ACC112 (cell line): ENCODE measurements around the gene AKAP8.

ENCODE experiments used
- H2AFZ ChIP-seq: fragments of 200-600 bp; sonication (generic); one replicate; pipeline ENCODE4 v1.6.0; 2017; ENCODE audit warnings: antibody characterized with exemption, low read length; ENCODE audit not compliant: unreplicated experiment
- H3K27ac ChIP-seq: fragments of 200-600 bp; sonication (generic); 2 replicates; pipeline ENCODE4 v1.5.1; 2014; ENCODE audit warnings: low read depth, mild to moderate bottlenecking, antibody characterized with exemption, low read length, moderate library complexity
- H3K27me3 ChIP-seq: fragments of 200-600 bp; sonication (generic); 2 replicates; pipeline ENCODE4 v1.6.1; 2014; ENCODE audit warnings: mild to moderate bottlenecking, antibody characterized with exemption, low read length, moderate library complexity, mixed read lengths; ENCODE audit not compliant: insufficient read depth
- H3K36me3 ChIP-seq: fragments of 200-600 bp; sonication (generic); 2 replicates; pipeline ENCODE4 v1.6.1; 2016; ENCODE audit warnings: mild to moderate bottlenecking, antibody characterized with exemption, low read length, moderate library complexity, mixed read lengths; ENCODE audit not compliant: insufficient read depth
- H3K4me1 ChIP-seq: fragments of 200-600 bp; sonication (generic); one replicate; pipeline ENCODE4 v1.6.1; 2016; ENCODE audit warnings: low read length, mixed read lengths; ENCODE audit not compliant: insufficient read depth, unreplicated experiment, control insufficient read depth
- H3K4me3 ChIP-seq: fragments of 200-600 bp; sonication (generic); 2 replicates; pipeline ENCODE4 v1.5.1; 2014; ENCODE audit warnings: mild to moderate bottlenecking, low read depth, low read length
- H3K79me2 ChIP-seq: fragments of 200-600 bp; sonication (generic); one replicate; pipeline ENCODE4 v1.6.0; 2016; ENCODE audit warnings: low read length; ENCODE audit not compliant: control insufficient read depth, unreplicated experiment, insufficient read depth

Gene AKAP8

DNA sequence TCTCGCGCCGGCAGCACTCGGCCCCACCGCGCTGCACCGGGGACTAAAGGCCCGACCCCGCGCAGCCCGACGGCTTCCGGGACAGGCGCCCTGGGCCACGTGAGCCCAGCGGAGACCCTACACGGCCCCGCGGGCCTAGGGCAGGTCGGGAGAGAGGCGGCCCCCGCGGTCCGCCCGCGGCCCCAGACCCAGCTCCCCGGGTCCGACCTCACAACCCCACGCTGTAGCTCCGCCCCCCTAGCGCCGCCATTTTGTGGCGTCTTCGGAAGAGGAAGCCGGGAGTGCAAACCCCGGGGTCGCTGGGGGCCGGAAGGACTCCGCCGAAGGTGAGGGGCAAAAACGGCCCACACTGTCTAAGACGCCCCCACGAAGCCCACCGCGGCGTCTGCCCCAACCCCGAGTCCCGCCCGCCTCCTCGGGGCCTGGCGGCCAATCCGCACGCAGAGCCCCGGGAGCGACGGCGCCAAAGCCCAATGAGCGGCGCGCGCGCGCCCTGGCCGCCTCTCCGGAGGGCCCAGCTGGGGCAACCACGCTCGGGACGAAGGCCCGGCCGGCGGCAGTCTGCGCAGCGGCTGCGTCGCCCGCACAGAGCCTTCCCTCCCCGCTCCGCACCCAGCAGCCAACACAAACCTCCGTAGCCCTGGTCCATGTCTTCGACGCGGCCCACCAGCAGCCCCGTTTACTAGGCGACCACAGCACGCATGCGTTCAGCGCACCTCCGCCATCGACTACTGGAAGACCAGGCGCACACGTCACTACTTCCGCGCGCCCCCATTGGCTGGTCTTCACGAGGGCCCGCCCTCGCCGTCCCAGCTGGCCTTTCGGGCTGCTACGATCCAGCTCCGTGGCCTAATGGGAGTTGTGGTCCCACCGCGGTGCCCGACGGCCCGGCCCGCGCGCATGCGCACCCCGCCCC, at the start of gene AKAP8:
AKAP8 (minus strand) TSS at position 705 of the 916 bp plus-strand sequence; CDS start at position 649, 56 bp downstream.
- H3K36me3 ChIP-seq = no peaks in the 10 kb centered on the region
- H2AFZ ChIP-seq = peak within 1 kb of the TSS; percentile 75
- H3K79me2 ChIP-seq = peaks cover 48% of the 10 kb centered on the region

DNA sequence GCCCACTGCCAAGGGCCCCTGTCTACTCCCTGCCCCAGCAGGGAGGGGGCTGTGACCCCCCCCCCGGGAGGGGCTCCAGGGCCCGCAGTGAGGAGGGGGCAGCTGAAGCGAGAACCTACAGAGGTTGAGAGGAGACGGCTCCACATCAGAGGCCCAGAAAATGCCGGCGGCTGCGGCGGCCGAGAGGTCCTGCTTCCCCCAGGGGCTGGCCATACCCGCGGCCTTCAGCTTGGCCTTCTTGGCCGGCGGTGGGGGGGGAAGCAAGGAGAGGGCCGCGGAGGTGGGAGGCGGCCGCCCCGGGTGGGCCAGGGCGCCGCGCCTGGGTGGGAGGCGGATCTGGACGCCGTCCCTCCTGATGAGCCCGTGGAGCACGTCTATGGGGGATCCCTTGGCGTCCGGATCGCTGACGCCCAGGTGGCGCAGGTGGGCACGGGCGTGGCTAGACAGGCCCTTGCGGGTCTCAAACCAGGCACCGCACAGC, 48.4 kb upstream of the AKAP8 start:
- Histone ChIP-seq H3K36me3 (peaks cover 29% of the 10 kb centered on the region; the same call in 1 of the 2 replicates), H3K27me3 (no peaks in the 10 kb centered on the region), H3K79me2 (peaks cover 36% of the 10 kb centered on the region), H3K4me3 (no peak overlapping the region), H2AFZ (no peak overlapping the region), H3K4me1 (peaks cover 3% of the 10 kb centered on the region), H3K27ac (no peak overlapping the region)

More for the DNA sequence above, at the start of gene AKAP8:
- Histone ChIP-seq H3K27me3 (no peaks in the 10 kb centered on the region), H3K4me3 (peak within 1 kb of the TSS; percentile 92), H3K4me1 (peaks cover 25% of the 10 kb centered on the region), H3K27ac (peak within 1 kb of the TSS; percentile 89)

DNA sequence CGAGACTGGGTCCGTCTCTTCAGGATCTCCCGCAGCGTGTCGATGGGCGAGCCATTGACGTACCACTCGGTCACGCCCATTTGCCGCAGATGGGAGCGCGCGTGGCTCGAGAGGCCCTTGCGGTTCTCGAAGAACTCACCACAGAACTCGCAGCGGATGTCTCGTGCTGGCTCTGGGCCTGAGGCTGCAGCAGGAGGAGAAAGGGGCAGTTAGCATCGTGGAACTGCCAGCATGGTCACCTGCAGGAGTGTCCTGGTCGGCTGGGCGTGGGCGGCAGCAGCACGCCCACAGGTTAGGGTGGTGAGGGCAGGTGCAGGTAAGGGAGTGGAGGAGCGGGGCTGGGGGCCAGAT, 47.7 kb upstream of the AKAP8 start:
- Histone ChIP-seq H3K79me2 (peaks cover 36% of the 10 kb centered on the region), H2AFZ (no peak overlapping the region), H3K27ac (no peak overlapping the region), H3K4me3 (no peak overlapping the region), H3K4me1 (peaks cover 3% of the 10 kb centered on the region), H3K27me3 (no peaks in the 10 kb centered on the region), H3K36me3 (peaks cover 31% of the 10 kb centered on the region; the same call in 1 of the 2 replicates)

DNA sequence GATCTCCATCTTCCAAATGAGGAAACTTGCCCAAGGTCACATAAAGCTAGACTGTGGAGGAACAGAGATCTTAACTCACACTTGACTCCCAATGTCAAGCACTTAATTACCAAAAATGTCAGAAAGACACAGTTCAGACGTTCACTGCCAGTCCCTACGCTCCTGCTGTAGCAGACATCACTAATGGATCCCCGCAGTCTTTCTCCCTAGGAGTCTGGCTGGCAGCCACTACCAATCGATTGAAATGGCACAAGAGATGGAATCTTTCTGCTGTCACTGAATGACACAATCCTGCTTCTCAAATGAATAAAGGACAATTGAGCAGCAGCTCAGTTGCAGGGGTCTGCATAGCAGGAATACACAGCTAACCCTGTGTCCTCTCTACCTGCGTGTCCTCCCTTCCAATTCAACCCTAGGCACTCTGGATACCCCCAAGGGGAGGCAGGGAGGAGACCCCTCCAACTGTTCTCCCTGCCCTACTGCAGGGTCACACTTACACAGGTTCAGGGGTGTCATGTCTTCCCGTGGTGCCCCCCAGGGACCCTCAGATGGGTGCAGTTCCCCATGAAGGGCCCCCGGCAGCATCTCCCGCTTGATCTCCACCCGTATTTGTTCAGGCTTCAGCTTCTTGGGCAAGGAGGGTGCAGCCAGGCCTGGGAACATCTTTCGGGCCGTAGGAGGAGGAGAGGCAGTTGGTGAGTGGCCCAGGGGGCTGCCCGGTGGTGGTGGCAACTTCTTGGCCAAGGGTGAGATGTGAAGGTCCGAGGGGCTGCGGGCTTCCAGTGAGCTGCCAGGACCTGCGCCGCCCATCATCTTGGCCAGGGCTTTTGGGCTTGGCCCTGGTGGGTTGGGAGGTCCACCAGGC, 47.1 kb upstream of the AKAP8 start:
- Histone ChIP-seq H3K4me3 (no peak overlapping the region), H3K79me2 (peaks cover 30% of the 10 kb centered on the region), H3K27ac (no peak overlapping the region), H3K27me3 (no peaks in the 10 kb centered on the region), H3K36me3 (peaks cover 31% of the 10 kb centered on the region; the same call in 1 of the 2 replicates), H2AFZ (no peak overlapping the region), H3K4me1 (peaks cover 3% of the 10 kb centered on the region)

DNA sequence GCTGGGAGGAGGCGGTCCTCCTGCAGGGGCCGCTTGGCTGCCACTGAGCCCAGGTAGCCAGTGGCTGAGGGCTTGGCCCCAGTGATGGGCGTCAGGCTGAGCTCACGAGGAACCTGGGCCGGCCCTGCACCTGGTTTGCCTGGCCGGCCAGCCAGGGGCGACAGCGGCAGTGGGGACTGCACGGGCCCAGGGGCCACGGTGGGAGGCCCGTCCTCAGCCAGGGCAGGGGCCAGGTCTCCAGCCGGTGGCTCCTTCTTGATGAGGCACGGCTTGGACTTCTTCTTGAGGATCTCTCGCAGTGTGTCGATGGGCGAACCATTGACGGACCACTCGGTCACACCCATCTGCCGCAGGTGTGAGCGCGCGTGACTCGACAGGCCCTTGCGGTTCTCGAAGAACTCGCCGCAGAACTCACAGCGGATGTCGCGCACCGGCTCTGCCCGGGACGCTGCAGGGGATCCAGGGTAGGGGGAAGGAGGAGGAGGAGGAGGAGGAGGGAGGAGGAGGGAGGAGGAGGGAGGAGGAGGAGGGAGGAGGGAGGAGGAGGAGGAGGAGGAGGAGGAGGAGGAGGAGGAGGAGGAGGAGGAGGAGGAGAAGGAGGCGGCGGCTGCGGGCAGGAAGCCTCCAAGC, 45.8 kb upstream of the AKAP8 start:
- Histone ChIP-seq H3K27me3 (no peaks in the 10 kb centered on the region), H3K4me3 (no peak overlapping the region), H3K79me2 (peaks cover 17% of the 10 kb centered on the region), H3K27ac (no peak overlapping the region), H3K36me3 (peaks cover 31% of the 10 kb centered on the region; the same call in 1 of the 2 replicates), H3K4me1 (no peaks in the 10 kb centered on the region), H2AFZ (no peak overlapping the region)

DNA sequence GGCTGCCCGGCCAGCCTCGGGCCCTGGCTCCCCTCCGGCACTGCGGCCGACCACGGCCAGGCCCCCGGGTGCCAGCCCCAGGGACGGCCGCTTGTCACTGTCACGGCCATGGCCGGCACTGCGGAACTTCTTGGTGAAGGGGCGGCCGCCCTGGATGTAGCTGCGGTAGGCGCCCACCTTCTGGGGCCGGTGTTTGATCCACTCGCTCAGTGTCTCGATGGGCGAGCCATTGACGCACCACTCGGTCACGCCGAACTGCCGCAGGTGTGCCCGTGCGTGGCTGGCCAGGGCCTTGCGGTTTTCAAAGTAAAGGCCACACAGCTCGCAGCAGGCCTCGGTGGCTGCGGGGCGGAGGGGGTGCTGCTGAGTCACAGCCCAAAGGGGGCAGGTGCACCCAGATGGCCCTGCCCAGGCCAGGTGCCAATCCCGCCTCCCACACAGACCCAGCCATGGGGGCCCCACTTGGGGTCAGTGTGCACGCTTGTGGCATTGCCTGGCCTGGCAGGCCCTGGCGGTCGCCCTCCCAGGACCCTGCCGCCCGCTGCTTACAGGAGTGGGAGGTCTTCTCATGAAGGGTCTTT, 45.2 kb upstream of the AKAP8 start:
- Histone ChIP-seq H3K36me3 (peaks cover 31% of the 10 kb centered on the region; the same call in 1 of the 2 replicates), H3K79me2 (peaks cover 11% of the 10 kb centered on the region), H3K4me1 (no peaks in the 10 kb centered on the region), H3K4me3 (no peak overlapping the region), H3K27ac (no peak overlapping the region), H3K27me3 (no peaks in the 10 kb centered on the region), H2AFZ (no peak overlapping the region)

DNA sequence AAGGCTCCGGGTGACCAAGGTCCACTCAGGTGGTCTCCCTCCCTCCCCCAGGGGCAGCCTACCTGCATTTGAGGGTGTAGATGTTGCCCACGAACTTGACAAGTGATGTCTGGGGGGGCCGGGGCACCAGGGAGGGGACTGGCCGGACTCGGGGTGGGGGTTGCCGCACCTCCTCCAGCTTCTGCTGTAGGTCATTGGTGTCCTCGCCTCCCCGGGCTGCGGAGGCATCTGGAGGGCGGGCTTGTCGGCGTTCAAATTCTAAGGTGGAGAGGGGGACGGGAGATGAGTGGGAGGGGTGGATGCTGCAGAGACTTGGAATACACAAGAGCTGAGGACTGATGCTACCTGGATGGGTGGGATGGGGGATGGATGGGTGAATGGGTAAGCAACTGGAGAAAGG, 44.5 kb upstream of the AKAP8 start:
- no peak overlapping the region for H3K27ac ChIP-seq
- no peak overlapping the region for H3K4me3 ChIP-seq
- H3K4me1 ChIP-seq = no peaks in the 10 kb centered on the region
- peaks cover 31% of the 10 kb centered on the region; the same call in 1 of the 2 replicates for H3K36me3 ChIP-seq
- no peak overlapping the region for H2AFZ ChIP-seq
- H3K79me2 ChIP-seq = peaks cover 5% of the 10 kb centered on the region
- no peaks in the 10 kb centered on the region for H3K27me3 ChIP-seq

DNA sequence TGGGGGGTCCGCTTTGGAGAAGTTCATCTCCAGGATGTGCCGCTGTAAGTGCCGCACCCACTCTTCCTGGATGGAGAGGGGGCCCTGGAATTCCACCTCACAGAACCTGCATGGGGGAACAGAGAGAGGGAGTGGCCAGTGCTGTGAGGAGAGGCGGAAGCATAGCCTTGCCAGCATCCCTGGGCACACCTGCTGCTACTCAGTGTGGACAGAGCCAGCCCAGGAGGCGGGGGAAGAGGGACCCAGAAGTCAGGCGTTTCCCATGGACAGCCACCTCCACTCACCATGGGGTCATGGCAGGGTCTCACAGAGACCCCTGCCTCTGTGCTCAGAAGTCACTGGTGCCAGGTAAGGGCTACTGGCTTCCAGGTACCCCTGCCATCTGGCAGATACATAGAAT, 43.5 kb upstream of the AKAP8 start:
- H3K79me2 ChIP-seq = peaks cover 7% of the 10 kb centered on the region
- H3K27ac ChIP-seq = no peak overlapping the region
- H3K4me3 ChIP-seq = no peak overlapping the region
- H3K36me3 ChIP-seq = peaks cover 31% of the 10 kb centered on the region; the same call in 1 of the 2 replicates
- H3K4me1 ChIP-seq = no peaks in the 10 kb centered on the region
- no peak overlapping the region for H2AFZ ChIP-seq
- H3K27me3 ChIP-seq = no peaks in the 10 kb centered on the region

DNA sequence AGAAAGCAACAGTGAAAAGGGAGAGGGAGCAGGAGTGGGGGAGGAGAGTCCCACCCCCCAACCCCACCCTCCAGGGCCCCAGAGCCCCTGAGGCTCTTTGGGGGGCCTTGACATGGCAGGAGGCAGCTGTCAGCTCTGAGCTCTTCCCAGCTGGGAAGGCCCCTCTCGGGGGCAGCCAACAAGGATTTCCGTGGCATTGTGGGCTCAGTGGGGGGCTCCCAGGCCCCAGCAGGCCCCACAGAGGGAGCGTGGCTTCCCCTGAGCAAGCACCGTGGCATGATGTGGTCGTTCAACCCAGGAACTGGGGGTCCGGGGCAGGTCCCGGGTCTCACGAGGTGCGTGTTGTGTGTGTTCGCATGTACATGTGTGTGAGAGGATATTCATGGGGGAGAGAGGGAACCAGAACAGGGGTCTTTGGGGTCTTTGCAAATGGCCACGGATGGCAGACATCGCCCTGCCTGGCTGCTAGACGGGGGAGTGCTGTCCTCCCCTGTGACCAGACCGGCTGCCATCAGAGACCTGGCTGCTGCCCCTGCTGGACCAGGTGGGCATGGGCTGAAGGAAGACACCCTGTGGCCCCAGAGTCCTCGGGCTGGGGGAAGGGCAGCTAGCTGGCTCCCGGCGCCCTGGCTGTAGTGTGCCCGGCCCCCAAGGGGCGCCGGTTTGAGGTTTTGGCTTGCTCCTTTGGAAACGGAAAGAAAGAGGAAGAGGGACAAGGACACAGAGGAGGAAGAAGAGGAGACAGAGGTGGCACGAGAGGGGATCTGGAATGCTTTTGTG, 42.9 kb upstream of the AKAP8 start:
- Histone ChIP-seq H3K4me3 (no peak overlapping the region), H3K79me2 (peaks cover 13% of the 10 kb centered on the region), H3K27me3 (no peaks in the 10 kb centered on the region), H3K27ac (no peak overlapping the region), H2AFZ (no peak overlapping the region), H3K4me1 (peaks cover under 1% of the 10 kb centered on the region), H3K36me3 (peaks cover 31% of the 10 kb centered on the region; the same call in 1 of the 2 replicates)
